GM21619 (cell line): ENCODE results near the gene CMPK1.

Experiments
- ATAC-seq: cut with Tn5 transposase; IDR thresholded peaks from one replicate; pipeline ENCODE4 v1.9.1; 2021; ENCODE audit not compliant: unreplicated experiment

The CMPK1 gene

GRCh38 chr1:47393141-47393540 lies 59.6 kb downstream of the CMPK1 start:
- no peak for ATAC-seq

GRCh38 chr1:47395433-47395832 lies 61.8 kb downstream of the CMPK1 start:
- ATAC-seq: no peak

- no peak for ATAC-seq
Measured at GRCh38 chr1:47396671-47397196, 63.1 kb downstream of the CMPK1 start.

GRCh38 chr1:47399138-47399845 lies 65.7 kb downstream of the CMPK1 start:
- ATAC-seq: no peak

- ATAC-seq: no peak
Measured at GRCh38 chr1:47399846-47400155, 66.2 kb downstream of the CMPK1 start.

- no peak for ATAC-seq
Measured at GRCh38 chr1:47401761-47402160, 68.2 kb downstream of the CMPK1 start.

GRCh38 chr1:47402591-47402990 lies 69.0 kb downstream of the CMPK1 start:
- ATAC-seq: no peak

- no peak for ATAC-seq
Measured at GRCh38 chr1:47403321-47403910, 69.8 kb downstream of the CMPK1 start.

GRCh38 chr1:47405697-47406096 lies 72.1 kb downstream of the CMPK1 start:
- ATAC-seq: no peak

- ATAC-seq: no peak
Measured at GRCh38 chr1:47406966-47407365, 73.4 kb downstream of the CMPK1 start.

- no peak for ATAC-seq
Measured at GRCh38 chr1:47407481-47407880, 73.9 kb downstream of the CMPK1 start.

- ATAC-seq: no peak
Measured at GRCh38 chr1:47409311-47410067, 75.9 kb downstream of the CMPK1 start.

- no peak for ATAC-seq
Measured at GRCh38 chr1:47410068-47410455, 76.5 kb downstream of the CMPK1 start.

GRCh38 chr1:47411436-47411835 lies 77.8 kb downstream of the CMPK1 start:
- ATAC-seq: no peak

GRCh38 chr1:47412437-47412836 lies 78.8 kb downstream of the CMPK1 start:
- no peak for ATAC-seq

GRCh38 chr1:47415728-47416318 lies 82.2 kb downstream of the CMPK1 start, which contains the start of gene FOXE3:
FOXE3 (plus strand) TSS chr1:47416285; CDS start chr1:47416316, 31 bp downstream.
- ATAC-seq: no peak

GRCh38 chr1:47416319-47417169 lies 83.0 kb downstream of the CMPK1 start:
- no peak for ATAC-seq

GRCh38 chr1:47417170-47418044 lies 83.8 kb downstream of the CMPK1 start:
- ATAC-seq: no peak

GRCh38 chr1:47418122-47418521 lies 84.5 kb downstream of the CMPK1 start:
- ATAC-seq: no peak
